GM18861 (cell line): Measurements from ENCODE around the gene KLK12.

Experiments used
- ATAC-seq: cut with Tn5 transposase; IDR thresholded peaks from one replicate; pipeline ENCODE4 v1.9.1; 2021; ENCODE audit not compliant: unreplicated experiment

KLK12 gene

DNA sequence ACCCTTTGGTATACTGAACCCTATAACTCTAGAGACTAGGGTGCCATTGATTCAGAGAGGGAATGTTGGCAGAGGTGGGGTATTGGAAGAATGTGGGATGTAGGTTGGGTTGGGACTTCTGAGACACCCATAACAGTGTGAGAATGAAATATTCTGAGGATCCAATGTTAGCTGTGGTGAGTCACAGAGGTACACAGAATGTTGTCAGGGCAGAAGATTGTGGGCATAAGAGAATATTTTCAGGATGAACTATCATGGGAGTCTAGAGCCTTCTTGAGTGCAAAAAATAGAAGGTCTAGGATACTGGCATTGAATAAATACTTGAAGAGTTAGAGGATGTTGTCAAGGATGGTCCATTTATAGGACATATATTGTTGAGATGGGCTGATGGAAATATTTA, 21.1 kb upstream of the KLK12 start:
- ATAC-seq: no peak

DNA sequence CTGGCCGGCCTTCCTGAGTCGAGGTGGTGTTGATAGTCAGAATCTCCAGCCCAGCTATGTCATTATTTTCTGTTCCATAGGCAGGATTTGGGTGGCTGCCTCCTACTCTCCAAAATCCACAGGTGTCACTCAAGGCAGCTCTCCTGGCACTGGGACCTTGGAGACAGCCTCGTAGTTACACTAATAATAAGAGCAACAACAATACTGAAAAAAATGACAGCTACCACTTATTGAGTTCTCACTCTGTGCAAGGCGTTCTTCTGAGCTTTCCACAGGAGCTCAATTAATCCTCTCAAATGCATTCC, 12.2 kb upstream of the KLK12 start:
- no peak for ATAC-seq

GRCh38 chr19:51044327-51044726, 9.5 kb upstream of the KLK12 start:
- no peak for ATAC-seq

- no peak for ATAC-seq
Observed at GRCh38 chr19:51043497-51043896, 8.7 kb upstream of the KLK12 start.

DNA sequence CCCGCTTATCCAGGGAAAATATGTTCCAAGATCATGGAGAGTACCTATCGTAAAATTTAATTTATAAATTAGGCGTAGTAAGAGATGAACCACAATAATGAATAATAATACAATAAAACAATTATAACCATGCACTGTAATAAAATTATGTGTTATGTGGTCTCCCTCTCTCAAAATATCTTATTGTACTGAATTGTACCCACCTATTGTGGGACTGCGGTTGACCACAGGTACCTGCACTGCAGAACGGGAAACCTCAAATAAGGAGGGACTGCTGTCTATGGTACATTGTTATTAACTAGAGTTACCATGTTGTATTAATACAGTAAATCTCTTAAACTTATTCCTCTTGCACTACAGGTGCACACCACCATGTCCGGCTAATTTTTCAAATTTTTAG, 5.3 kb upstream of the KLK12 start:
- no peak for ATAC-seq

GRCh38 chr19:51036519-51036918, 1.7 kb upstream of the KLK12 start:
- ATAC-seq: no peak

- ATAC-seq: no peak
Observed at GRCh38 chr19:51031880-51032225, 2.9 kb downstream of the KLK12 start.

GRCh38 chr19:51031220-51031879, 3.5 kb downstream of the KLK12 start:
- no peak for ATAC-seq

DNA sequence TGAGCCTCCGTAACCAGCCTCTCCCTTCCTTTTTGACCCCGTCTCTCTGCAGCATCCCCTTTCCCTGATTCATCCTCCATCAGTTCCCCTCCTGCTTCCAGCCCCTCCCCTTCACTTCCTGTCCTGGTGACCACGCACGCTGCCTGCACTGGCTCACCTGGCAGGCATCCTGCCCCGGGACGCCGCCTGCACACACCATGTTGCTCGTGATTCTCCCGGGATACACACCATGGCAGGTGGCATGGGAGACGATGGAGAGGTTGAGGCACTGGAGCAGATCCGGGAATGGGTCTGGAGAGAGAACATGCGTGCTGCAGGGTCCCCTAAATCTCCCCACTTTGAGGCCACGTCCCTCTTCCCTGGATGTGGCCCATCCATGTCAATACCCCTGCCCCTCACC, 4.2 kb downstream of the KLK12 start:
- ATAC-seq: no peak

DNA sequence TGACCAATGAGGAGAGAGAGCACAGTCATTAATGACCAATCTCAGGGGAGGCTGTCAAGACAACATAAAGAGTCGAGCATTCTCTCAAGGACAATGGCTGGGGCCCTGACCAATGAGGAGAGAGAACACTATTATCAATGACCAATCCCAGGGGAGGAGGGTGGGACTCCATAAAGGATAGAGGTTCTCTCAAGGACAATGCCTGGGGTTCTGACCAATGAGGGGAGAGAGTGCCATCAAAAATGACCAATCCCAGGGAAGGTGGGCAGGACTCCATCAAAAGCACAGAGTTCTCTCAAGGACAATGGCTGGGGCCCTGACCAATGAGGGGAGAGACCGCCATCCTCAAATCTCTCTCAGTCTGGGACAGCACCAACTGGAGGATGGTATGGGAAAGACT, 5.1 kb downstream of the KLK12 start:
- no peak for ATAC-seq

DNA sequence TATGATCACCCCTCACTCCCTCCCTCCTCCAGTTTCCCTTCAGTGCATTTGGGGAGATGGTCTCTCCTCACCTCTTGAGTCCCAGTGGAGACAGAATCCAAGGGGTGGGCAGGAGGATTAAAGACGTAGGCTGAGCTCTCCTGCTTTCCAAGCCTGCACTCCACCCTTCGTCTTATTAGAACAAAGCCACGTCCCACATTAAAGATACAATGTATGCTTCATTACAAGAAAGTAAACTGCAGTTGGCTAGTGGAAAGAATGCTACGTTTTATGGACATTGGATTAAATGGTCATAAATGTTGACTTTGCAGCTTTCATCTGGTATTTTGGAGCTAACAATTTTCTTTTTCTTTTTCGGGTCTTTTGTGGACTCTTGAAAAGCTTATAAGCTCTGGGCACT, 6.9 kb downstream of the KLK12 start:
- no peak for ATAC-seq

GRCh38 chr19:51027126-51027806, 7.5 kb downstream of the KLK12 start:
- ATAC-seq: no peak

DNA sequence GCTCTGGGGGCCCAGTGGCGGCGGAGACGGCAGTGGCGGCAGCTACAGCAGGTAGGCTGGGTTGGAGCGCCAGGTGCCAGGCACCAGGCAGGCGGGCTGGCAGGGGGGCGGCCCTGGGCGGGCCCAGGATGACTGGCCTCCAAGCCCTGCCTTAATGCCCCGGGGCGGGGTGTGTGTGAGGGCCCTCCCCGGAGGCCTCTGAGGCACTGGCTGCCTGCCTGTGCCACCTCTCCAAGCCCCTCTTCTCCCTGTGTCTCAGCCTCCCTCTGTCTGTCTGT, 8.3 kb downstream of the KLK12 start, which contains the start of gene KLK11:
TSS of gene KLK11 (minus strand) at position 63 of the 278 bp plus-strand sequence. CDS start 985 bp downstream, outside the sequence.
- ATAC-seq: no peak

GRCh38 chr19:51025809-51026553, 8.8 kb downstream of the KLK12 start:
- ATAC-seq: no peak

- no peak for ATAC-seq
Observed at GRCh38 chr19:51025401-51025800, 9.4 kb downstream of the KLK12 start.

DNA sequence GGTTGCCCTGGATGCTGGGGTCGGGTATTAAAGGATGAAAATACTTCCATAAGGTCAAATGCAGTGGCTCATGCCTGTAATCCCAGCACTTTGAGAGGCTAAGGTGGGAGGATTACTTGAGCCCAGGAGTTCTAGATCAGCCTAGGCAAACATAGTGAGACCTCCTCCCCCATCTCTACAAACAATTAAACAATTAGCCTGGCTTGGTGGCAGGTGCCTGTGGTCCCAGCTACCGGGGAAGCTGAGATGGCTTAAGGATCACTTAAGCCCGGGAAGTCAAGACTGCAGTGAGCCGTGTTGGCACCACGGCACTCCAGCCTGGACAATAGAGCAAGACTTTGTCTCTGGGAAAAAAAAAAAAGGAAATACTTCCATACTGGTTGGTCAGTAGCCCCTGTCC, 9.9 kb downstream of the KLK12 start:
- ATAC-seq: no peak

DNA sequence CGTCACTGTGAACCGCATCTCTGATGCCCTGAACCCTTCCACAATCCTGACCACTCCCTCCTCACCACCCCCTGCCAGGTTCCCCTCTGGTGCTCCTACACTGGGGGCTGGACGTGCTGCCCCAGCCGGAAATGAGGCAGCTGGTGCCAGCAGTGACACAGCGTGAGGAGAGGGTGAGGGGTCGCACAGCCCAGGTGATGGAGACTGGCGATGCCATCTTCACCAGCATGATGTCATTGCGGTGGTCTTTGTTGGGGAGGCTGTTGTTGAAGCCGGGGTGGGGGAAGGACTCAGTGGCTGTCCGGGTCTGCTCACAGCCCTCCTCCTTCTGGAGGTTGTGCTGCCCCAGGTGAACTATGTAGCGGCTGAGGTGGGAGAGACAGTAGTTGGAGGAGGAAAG, 10.9 kb downstream of the KLK12 start:
- no peak for ATAC-seq

- no peak for ATAC-seq
Observed at GRCh38 chr19:51022526-51022925, 12.3 kb downstream of the KLK12 start.

GRCh38 chr19:51020988-51021651, 13.7 kb downstream of the KLK12 start:
- no peak for ATAC-seq

GRCh38 chr19:51019544-51019925, 15.3 kb downstream of the KLK12 start, which contains the start of gene KLK10:
Gene KLK10, minus strand, starts transcription at chr19:51019709. Its CDS starts 579 bp downstream, at chr19:51019130.
- ATAC-seq: no peak

- ATAC-seq: no peak
Observed at GRCh38 chr19:51018745-51019543, 15.9 kb downstream of the KLK12 start.
